IMR-90 (cell line): ENCODE data around the gene RSBN1. TPM values are rescaled to one million over a fixed set of nuclear protein-coding genes. Genes with fewer than 3 reads are reported as not detected.

ENCODE experiments used
- ATAC-seq: fragments of 200-7000 bp; cut with Tn5 transposase; 2 replicates; pipeline ENCODE4 v1.9.1; 2020; ENCODE audit warnings: low read depth, mild to moderate bottlenecking, moderate library complexity
- BruUV-seq: library from RNA; stranded (reverse); fragments of 400-500 nt; replicated peaks from 2 replicates; lab custom pipeline; 2021; lab: Mats Ljungman, UMichigan
- CTCF ChIA-PET: fragments of 300-600 bp; formaldehyde crosslinking; extraction: SDS; loops from one replicate; lab custom pipeline; 2021; ENCODE audit warnings: antibody characterized with exemption; lab: Yijun Ruan, JAX
- POLR2A ChIA-PET: fragments of 300-600 bp; sonication (Branson Sonifier 250); formaldehyde crosslinking; loops from one replicate; lab custom pipeline; 2022; ENCODE audit warnings: antibody characterized with exemption; ENCODE audit not compliant: unreplicated experiment; lab: Charles Lee
- DNase-seq: peaks from one replicate; pipeline ENCODE4 v3.0.0; 2013
- H2AFZ ChIP-seq: replicated peaks from 2 replicates; pipeline ENCODE3; 2013; ENCODE audit warnings: low read length, mild to moderate bottlenecking; ENCODE audit not compliant: poor library complexity
- H2AK5ac ChIP-seq: 2 replicates; pipeline ENCODE4 v1.6.1; 2013; ENCODE audit warnings: low read depth, low read length, inconsistent platforms
- H2AK9ac ChIP-seq: replicated peaks from 2 replicates; pipeline ENCODE3; 2013; ENCODE audit warnings: mild to moderate bottlenecking, low read depth, low read length, moderate library complexity; ENCODE audit not compliant: poor library complexity
- H2BK120ac ChIP-seq: 2 replicates; pipeline ENCODE4 v1.6.1; 2013; ENCODE audit warnings: low read depth, low read length, inconsistent platforms
- H2BK15ac ChIP-seq: 3 replicates; pipeline ENCODE4 v1.6.1; 2013; ENCODE audit warnings: low read depth, low read length, inconsistent platforms
- H2BK20ac ChIP-seq: 2 replicates; pipeline ENCODE4 v1.6.1; 2013; ENCODE audit warnings: low read depth, mild to moderate bottlenecking, inconsistent platforms, low read length, moderate library complexity
- H2BK5ac ChIP-seq: 2 replicates; pipeline ENCODE4 v1.6.1; 2013; ENCODE audit warnings: mild to moderate bottlenecking, low read depth, low read length, inconsistent platforms; ENCODE audit not compliant: poor library complexity, severe bottlenecking
- H3K14ac ChIP-seq: replicated peaks from 2 replicates; pipeline ENCODE4 v1.6.1; 2013; ENCODE audit warnings: low read depth, low read length, inconsistent platforms
- H3K18ac ChIP-seq: 2 replicates; pipeline ENCODE4 v1.6.1; 2013; ENCODE audit warnings: low read depth, low read length, control low read depth
- H3K23ac ChIP-seq: 2 replicates; pipeline ENCODE4 v1.6.1; 2013; ENCODE audit warnings: low read depth, low read length, inconsistent platforms
- H3K27ac ChIP-seq: 2 replicates; pipeline ENCODE4 v1.5.1; 2013; ENCODE audit warnings: mild to moderate bottlenecking, control low read depth, low read length; ENCODE audit not compliant: insufficient read depth
- H3K27me3 ChIP-seq: 2 replicates; pipeline ENCODE4 v1.6.1; 2013; ENCODE audit warnings: low read length; ENCODE audit not compliant: control insufficient read depth, insufficient read depth
- H3K36me3 ChIP-seq: 2 replicates; pipeline ENCODE4 v1.6.1; 2013; ENCODE audit warnings: low read length, mixed read lengths; ENCODE audit not compliant: control insufficient read depth, insufficient read depth
- H3K4ac ChIP-seq: 2 replicates; pipeline ENCODE4 v1.6.1; 2013; ENCODE audit warnings: low read depth, low read length, inconsistent platforms
- H3K4me1 ChIP-seq: 2 replicates; pipeline ENCODE4 v1.6.1; 2013; ENCODE audit warnings: low read length, mixed read lengths; ENCODE audit not compliant: control insufficient read depth, insufficient read depth
- H3K4me2 ChIP-seq: 2 replicates; pipeline ENCODE4 v1.6.1; 2013; ENCODE audit warnings: low read depth, mild to moderate bottlenecking, control low read depth, low read length, moderate library complexity
- H3K4me3 ChIP-seq: 2 replicates; pipeline ENCODE4 v1.5.1; 2013; ENCODE audit warnings: low read depth, mild to moderate bottlenecking, control low read depth, low read length, moderate library complexity; ENCODE audit not compliant: insufficient read depth
- H3K56ac ChIP-seq: 2 replicates; pipeline ENCODE4 v1.6.1; 2013; ENCODE audit warnings: low read length, inconsistent platforms; ENCODE audit not compliant: insufficient read depth; ENCODE audit errors: extremely low read depth
- H3K79me1 ChIP-seq, 2 experiments: 2 replicates each; pipeline ENCODE4 v1.6.1; 2013; ENCODE audit warnings: low read length in 2 of 2, inconsistent platforms in 1 of 2, low read depth in 1 of 2
- H3K9ac ChIP-seq: 2 replicates; pipeline ENCODE4 v1.6.1; 2013; ENCODE audit warnings: low read depth, low read length, control low read depth
- H3K9me1 ChIP-seq: 2 replicates; pipeline ENCODE4 v1.6.1; 2013; ENCODE audit warnings: low read length, inconsistent platforms; ENCODE audit not compliant: insufficient read depth
- H3K9me3 ChIP-seq: 2 replicates; pipeline ENCODE4 v1.6.1; 2013; ENCODE audit warnings: low read length; ENCODE audit not compliant: control insufficient read depth, insufficient read depth
- H4K20me1 ChIP-seq: 2 replicates; pipeline ENCODE4 v1.6.1; 2013; ENCODE audit warnings: low read length, inconsistent platforms; ENCODE audit not compliant: insufficient read depth
- H4K5ac ChIP-seq: 2 replicates; pipeline ENCODE4 v1.6.1; 2013; ENCODE audit warnings: mild to moderate bottlenecking, low read depth, low read length, control low read depth
- H4K8ac ChIP-seq, 2 experiments: 2 replicates each; pipeline ENCODE4 v1.6.1; 2013; ENCODE audit warnings: low read depth in 2 of 2, low read length in 2 of 2, control low read depth in 1 of 2, inconsistent platforms in 1 of 2
- H4K91ac ChIP-seq: 2 replicates; pipeline ENCODE4 v1.6.1; 2013; ENCODE audit warnings: low read depth, low read length, inconsistent platforms; ENCODE audit not compliant: insufficient read depth
- BHLHE40 ChIP-seq: fragments of 150-350 bp; IDR thresholded peaks from 2 replicates; pipeline ENCODE4 v1.6.1; 2016; ENCODE audit warnings: mild to moderate bottlenecking, low read depth, low read length
- FOS ChIP-seq: fragments of 150-350 bp; IDR thresholded peaks from 2 replicates; pipeline ENCODE4 v1.6.1; 2016; ENCODE audit warnings: low read depth, low read length
- WGBS, 2 experiments: methylation state at CpG; one replicate each; pipeline versions ENCODE4 v1.1.5 to v1.1.7; 2013; ENCODE audit warnings: missing lambda C conversion rate in 2 of 2; ENCODE audit not compliant: insufficient read length in 1 of 2; ENCODE audit errors: extremely low coverage in 2 of 2; 5-methylcytosine and 5-hydroxymethylcytosine counted together
- dilution Hi-C: fragments of 300-500 bp; cut with HindIII; formaldehyde crosslinking; loops from one replicate; pipeline ENCODE4 v1.14.3; 2018; ENCODE audit warnings: low sequenced_read_pairs; ENCODE audit not compliant: unreplicated experiment
- in situ Hi-C: fragments of 300-500 bp; cut with MboI; formaldehyde crosslinking; loops from 3 replicates; pipeline ENCODE4 v1.14.3; 2019; ENCODE audit warnings: low sequenced_read_pairs, inconsistent platforms, mixed read lengths
- intact Hi-C: fragments of 100-400 bp; cut with micrococcal nuclease; formaldehyde crosslinking; loops from 2 replicates; pipeline ENCODE4 v1.10.0; 2022
- polyA plus RNA-seq, 3 experiments: library from polyadenylated mRNA; depleted of rRNA; stranded (reverse); fragments of >200 nt; gene quantifications; 2 replicates each; pipeline ENCODE4 v1.2.3, GENCODE V29; 2012; ENCODE audit warnings: low replicate concordance in 1 of 3
- total RNA-seq: library from RNA; depleted of rRNA; stranded (reverse); fragments of >200 nt; gene quantifications from 2 replicates; pipeline ENCODE4 v1.2.3, GENCODE V29; 2012
- TF ChIP-seq, protein P1 (sequence below): fragments of 150-350 bp; IDR thresholded peaks from 2 replicates; pipeline ENCODE4 v1.6.1; 2016; ENCODE audit warnings: low read depth, mild to moderate bottlenecking, low read length, moderate library complexity, borderline replicate concordance

RSBN1 gene
- total and polyA plus RNA-seq, 2 of the 4 experiments (the other 2 are of a cell fraction), result 5.3 to 11.7 TPM

DNA sequence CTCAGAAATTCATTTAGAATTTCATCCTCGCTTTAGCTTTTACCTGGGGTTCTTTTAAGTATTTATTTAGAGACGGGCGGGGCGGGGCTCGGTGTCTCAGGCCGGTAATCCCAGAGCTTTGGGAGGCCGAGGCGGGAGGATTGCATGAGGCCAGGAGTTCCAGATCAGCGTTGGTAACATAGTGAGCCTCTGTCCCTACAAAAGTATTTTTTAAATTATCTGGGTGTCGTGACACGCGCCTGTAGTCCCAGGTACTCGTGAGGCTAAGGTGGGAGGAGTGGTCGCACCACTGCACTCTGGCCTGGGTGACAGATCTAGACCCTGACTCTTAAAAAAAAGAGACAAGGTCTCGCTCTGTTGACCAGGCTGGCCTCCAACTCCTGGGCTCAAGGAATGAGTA, 942 bp upstream of the RSBN1 start:
- H3K27me3 ChIP-seq, result no peaks in the 10 kb centered on the region
- no peak overlapping the region for H2BK120ac ChIP-seq
- H3K23ac ChIP-seq, result no peak overlapping the region
- no peak overlapping the region for H3K4ac ChIP-seq
- peak overlapping the region; percentile 4 for H2AK9ac ChIP-seq
- H4K91ac ChIP-seq, result peak overlapping the region; percentile 36; the same call in 1 of the 2 replicates
- H3K56ac ChIP-seq, result no peak overlapping the region
- no peak overlapping the region for H2BK15ac ChIP-seq
- intact Hi-C loops (loop anchor here (10.0 kb wide), 1 partner anchor 418 kb away; the partner anchor contains the start of gene MAGI3), in situ Hi-C loops (no loop called here), dilution Hi-C loops (no loop called here)
- no peak overlapping the region for H3K4me3 ChIP-seq
- H3K9me3 ChIP-seq, result no peaks in the 10 kb centered on the region
- no peak overlapping the region for H3K9ac ChIP-seq
- H2BK5ac ChIP-seq, result peak overlapping the region; percentile 91
- H4K20me1 ChIP-seq, result peaks cover 22% of the 10 kb centered on the region; the same call in 1 of the 2 replicates
- DNase-seq, result no peak
- H3K4me1 ChIP-seq, result peaks cover 4% of the 10 kb centered on the region
- ATAC-seq, result no peak
- H3K4me2 ChIP-seq, result no peak overlapping the region
- no peaks in the 10 kb centered on the region for H3K9me1 ChIP-seq
- H2BK20ac ChIP-seq, result no peak overlapping the region
- CTCF ChIA-PET, result interaction anchor here (0.6 kb wide), 1 partner anchor 78 kb away, joined by 3 read pairs; no protein-coding TSS in a partner anchor
- peak overlapping the region; percentile 5 for H2AFZ ChIP-seq
- no peak overlapping the region for H3K14ac ChIP-seq
- H2AK5ac ChIP-seq, result peak overlapping the region; percentile 7; the same call in 1 of the 2 replicates
- H3K18ac ChIP-seq, result no peak overlapping the region
- no TSS peak for BruUV-seq
- no peak overlapping the region for H3K27ac ChIP-seq
- peak overlapping the region; percentile 96; the same call in 1 of the 2 replicates for H4K5ac ChIP-seq
- TF ChIP-seq, protein P1, sequence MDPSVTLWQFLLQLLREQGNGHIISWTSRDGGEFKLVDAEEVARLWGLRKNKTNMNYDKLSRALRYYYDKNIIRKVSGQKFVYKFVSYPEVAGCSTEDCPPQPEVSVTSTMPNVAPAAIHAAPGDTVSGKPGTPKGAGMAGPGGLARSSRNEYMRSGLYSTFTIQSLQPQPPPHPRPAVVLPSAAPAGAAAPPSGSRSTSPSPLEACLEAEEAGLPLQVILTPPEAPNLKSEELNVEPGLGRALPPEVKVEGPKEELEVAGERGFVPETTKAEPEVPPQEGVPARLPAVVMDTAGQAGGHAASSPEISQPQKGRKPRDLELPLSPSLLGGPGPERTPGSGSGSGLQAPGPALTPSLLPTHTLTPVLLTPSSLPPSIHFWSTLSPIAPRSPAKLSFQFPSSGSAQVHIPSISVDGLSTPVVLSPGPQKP, result no peak
- TF ChIP-seq FOS, result no peak
- TF ChIP-seq BHLHE40, result no peak
- H4K8ac ChIP-seq, result peak overlapping the region; percentile 95; a peak in 3 of 4 replicates
- H3K79me1 ChIP-seq, result peaks cover 0 to 24% of the 10 kb centered on the region in 2 experiments; a peak in 2 of 4 replicates
- H3K36me3 ChIP-seq, result no peaks in the 10 kb centered on the region
- 100% methylated on average over 2 of the region's 15 CpGs; no CpG with 5 or more reads in 1 of the 2 experiments for WGBS, 2 experiments
- POLR2A ChIA-PET, result no interaction called here
